Measurements from ENCODE around the gene OR1M1.
A peak's percentile ranks its signal among the peaks of the same experiment; 100 is the strongest.

The OR1M1 gene

DNA sequence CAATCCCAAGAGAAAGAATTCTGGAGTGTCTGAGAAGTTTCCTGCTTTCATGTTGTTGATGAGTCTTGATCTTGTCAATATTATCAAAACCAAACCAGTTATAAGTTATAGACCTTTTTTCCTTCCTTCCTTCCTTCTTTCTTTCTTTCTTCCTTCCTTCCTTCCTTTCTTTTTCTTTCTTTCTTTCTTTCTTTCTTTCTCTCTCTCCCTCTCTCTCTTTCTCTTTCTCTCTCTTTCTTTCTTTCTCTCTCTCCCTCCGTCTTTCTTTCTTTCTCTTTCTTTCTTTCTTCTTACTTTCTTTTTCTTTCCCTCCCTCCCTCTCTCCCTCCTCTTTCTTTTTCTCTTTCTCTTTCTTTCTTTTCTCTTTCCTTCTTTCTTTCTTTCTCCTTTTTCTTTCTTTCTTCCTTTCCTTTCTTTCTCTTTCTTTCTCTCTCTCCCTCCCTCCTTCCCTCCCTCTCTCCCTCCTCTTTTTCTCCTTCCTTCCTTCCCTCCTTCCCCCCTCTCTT, 40.1 kb downstream of the OR1M1 start, which contains the start of gene OR7G3:
Gene OR7G3 (minus strand): TSS at position 51 of the 506 bp plus-strand sequence. CDS start 0 bp downstream, at position 51.
- no peak within 1 kb of the TSS for H3K18ac ChIP-seq (ENCODE audit: low read depth in 1 of 2, low read length in 2 of 2)
- H3K4ac ChIP-seq (ENCODE audit: low read depth in 1 of 2, low read length in 2 of 2), result no peak within 1 kb of the TSS
- no peak for DNase-seq
- H3K79me1 ChIP-seq (replicated peaks; ENCODE audit: low read length, poor library complexity, severe bottlenecking), result no peaks in the 10 kb centered on the region
- H2BK15ac ChIP-seq (ENCODE audit: low read depth, poor library complexity, severe bottlenecking), result no peak within 1 kb of the TSS
- no peak within 1 kb of the TSS for H3K4me2 ChIP-seq (ENCODE audit: low read length, poor library complexity, severe bottlenecking)
- no peak within 1 kb of the TSS for H3K4me3 ChIP-seq (ENCODE audit: insufficient read depth in 1 of 2, low read depth in 1 of 2, low read length in 2 of 2)
- H2AK5ac ChIP-seq (ENCODE audit: low read length, severe bottlenecking), result no peak within 1 kb of the TSS
- no peak within 1 kb of the TSS for H2BK5ac ChIP-seq (ENCODE audit: low read depth, low read length, poor library complexity, severe bottlenecking)
- H3K23ac ChIP-seq (ENCODE audit: low read length in 2 of 2), result no peak within 1 kb of the TSS
- H2BK12ac ChIP-seq (ENCODE audit: low read length in 2 of 2), result no peak within 1 kb of the TSS
- no peak within 1 kb of the TSS for H3K27ac ChIP-seq (ENCODE audit: low read length, poor library complexity, severe bottlenecking)
- no peak within 1 kb of the TSS for H3K9ac ChIP-seq (ENCODE audit: low read length)
- H2AFZ ChIP-seq (ENCODE audit: low read depth, low read length), result no peak within 1 kb of the TSS
- no peaks in the 10 kb centered on the region for H3K27me3 ChIP-seq (ENCODE audit: control insufficient read depth in 1 of 2, insufficient read depth in 1 of 2, low read length in 2 of 2)
- H2BK120ac ChIP-seq (ENCODE audit: low read depth, low read length), result no peak within 1 kb of the TSS
- 56% methylated on average over 1 of the region's 1 CpG for WGBS
- H3K9me3 ChIP-seq (ENCODE audit: control insufficient read depth, low read length), result no peaks in the 10 kb centered on the region
- no peaks in the 10 kb centered on the region for H3K36me3 ChIP-seq (ENCODE audit: control insufficient read depth in 1 of 2, insufficient read depth in 2 of 2, low read depth in 1 of 2, low read length in 2 of 2)
- no peak within 1 kb of the TSS for H4K91ac ChIP-seq (ENCODE audit: low read length)
- no peak within 1 kb of the TSS for H3K14ac ChIP-seq (ENCODE audit: low read length in 2 of 2)
- no peaks in the 10 kb centered on the region for H3K4me1 ChIP-seq (ENCODE audit: control insufficient read depth, insufficient read depth, low read depth, low read length)
- no peak within 1 kb of the TSS for H4K8ac ChIP-seq (ENCODE audit: low read length)

DNA sequence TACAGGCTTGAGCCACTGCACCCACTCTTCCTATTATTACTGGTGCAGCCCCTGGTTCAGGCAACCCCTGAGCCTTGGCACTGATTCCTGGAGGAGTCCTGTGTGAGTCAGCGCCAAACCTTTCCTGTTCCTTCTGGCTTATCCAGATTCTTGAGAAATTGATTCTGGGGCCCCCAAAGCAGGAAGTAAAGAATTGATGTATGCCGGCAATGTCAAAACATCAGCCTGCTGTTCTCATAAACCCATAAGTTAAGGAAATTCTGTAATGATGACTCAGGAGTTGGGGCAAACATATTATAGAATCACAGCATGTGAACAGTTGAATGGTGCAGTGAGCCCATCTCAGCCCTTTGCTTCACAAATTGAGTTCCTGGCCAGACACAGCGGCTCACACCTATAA, 41.3 kb downstream of the OR1M1 start:
- peak; percentile 14 for DNase-seq
- Histone ChIP-seq H3K36me3 (ENCODE audit: control insufficient read depth in 1 of 2, insufficient read depth in 2 of 2, low read depth in 1 of 2, low read length in 2 of 2) (no peaks in the 10 kb centered on the region), H3K27ac (ENCODE audit: low read length, poor library complexity, severe bottlenecking) (no peak overlapping the region), H4K91ac (ENCODE audit: low read length) (no peak overlapping the region), H3K4me1 (ENCODE audit: control insufficient read depth, insufficient read depth, low read depth, low read length) (no peaks in the 10 kb centered on the region), H2BK5ac (ENCODE audit: low read depth, low read length, poor library complexity, severe bottlenecking) (no peak overlapping the region), H3K14ac (ENCODE audit: low read length in 2 of 2) (no peak overlapping the region), H3K79me1 (replicated peaks; ENCODE audit: low read length, poor library complexity, severe bottlenecking) (no peaks in the 10 kb centered on the region), H2BK15ac (ENCODE audit: low read depth, poor library complexity, severe bottlenecking) (no peak overlapping the region), H2BK12ac (ENCODE audit: low read length in 2 of 2) (no peak overlapping the region), H3K4me2 (ENCODE audit: low read length, poor library complexity, severe bottlenecking) (no peak overlapping the region), H3K27me3 (ENCODE audit: control insufficient read depth in 1 of 2, insufficient read depth in 1 of 2, low read length in 2 of 2) (peaks cover 0 to 3% of the 10 kb centered on the region in 2 experiments), H3K9ac (ENCODE audit: low read length) (no peak overlapping the region), H2AK5ac (ENCODE audit: low read length, severe bottlenecking) (no peak overlapping the region), H3K23ac (ENCODE audit: low read length in 2 of 2) (no peak overlapping the region), H4K8ac (ENCODE audit: low read length) (no peak overlapping the region), H3K9me3 (ENCODE audit: control insufficient read depth, low read length) (no peaks in the 10 kb centered on the region), H3K4ac (ENCODE audit: low read depth in 1 of 2, low read length in 2 of 2) (no peak overlapping the region), H3K4me3 (ENCODE audit: insufficient read depth in 1 of 2, low read depth in 1 of 2, low read length in 2 of 2) (no peak overlapping the region), H2AFZ (ENCODE audit: low read depth, low read length) (no peak overlapping the region), H2BK120ac (ENCODE audit: low read depth, low read length) (no peak overlapping the region), H3K18ac (ENCODE audit: low read depth in 1 of 2, low read length in 2 of 2) (no peak overlapping the region)
- 80% methylated on average over 3 of the region's 3 CpGs for WGBS

GRCh38 chr19:9130965-9131364, 44.1 kb downstream of the OR1M1 start:
- Histone ChIP-seq H3K4me3 (ENCODE audit: insufficient read depth in 1 of 2, low read depth in 1 of 2, low read length in 2 of 2) (no peak overlapping the region), H3K36me3 (ENCODE audit: control insufficient read depth in 1 of 2, insufficient read depth in 2 of 2, low read depth in 1 of 2, low read length in 2 of 2) (no peaks in the 10 kb centered on the region), H2BK120ac (ENCODE audit: low read depth, low read length) (no peak overlapping the region), H3K18ac (ENCODE audit: low read depth in 1 of 2, low read length in 2 of 2) (no peak overlapping the region), H3K9ac (ENCODE audit: low read length) (no peak overlapping the region), H4K91ac (ENCODE audit: low read length) (no peak overlapping the region), H3K9me3 (ENCODE audit: control insufficient read depth, low read length) (no peaks in the 10 kb centered on the region), H2AFZ (ENCODE audit: low read depth, low read length) (no peak overlapping the region), H3K27me3 (ENCODE audit: control insufficient read depth in 1 of 2, insufficient read depth in 1 of 2, low read length in 2 of 2) (peaks cover 0 to 4% of the 10 kb centered on the region in 2 experiments), H2AK5ac (ENCODE audit: low read length, severe bottlenecking) (no peak overlapping the region), H2BK15ac (ENCODE audit: low read depth, poor library complexity, severe bottlenecking) (no peak overlapping the region), H3K4ac (ENCODE audit: low read depth in 1 of 2, low read length in 2 of 2) (no peak overlapping the region), H3K27ac (ENCODE audit: low read length, poor library complexity, severe bottlenecking) (no peak overlapping the region), H4K8ac (ENCODE audit: low read length) (no peak overlapping the region), H3K4me2 (ENCODE audit: low read length, poor library complexity, severe bottlenecking) (no peak overlapping the region), H2BK12ac (ENCODE audit: low read length in 2 of 2) (no peak overlapping the region), H2BK5ac (ENCODE audit: low read depth, low read length, poor library complexity, severe bottlenecking) (no peak overlapping the region), H3K14ac (ENCODE audit: low read length in 2 of 2) (no peak overlapping the region), H3K79me1 (replicated peaks; ENCODE audit: low read length, poor library complexity, severe bottlenecking) (no peaks in the 10 kb centered on the region), H3K23ac (ENCODE audit: low read length in 2 of 2) (no peak overlapping the region), H3K4me1 (ENCODE audit: control insufficient read depth, insufficient read depth, low read depth, low read length) (no peaks in the 10 kb centered on the region)
- DNase-seq, result peak; percentile 1
- WGBS, result 74% methylated on average over 1 of the region's 1 CpG

GRCh38 chr19:9132422-9132821, 45.6 kb downstream of the OR1M1 start:
- no peak overlapping the region for H3K4me3 ChIP-seq (ENCODE audit: insufficient read depth in 1 of 2, low read depth in 1 of 2, low read length in 2 of 2)
- H3K79me1 ChIP-seq (replicated peaks; ENCODE audit: low read length, poor library complexity, severe bottlenecking), result no peaks in the 10 kb centered on the region
- no peak overlapping the region for H3K18ac ChIP-seq (ENCODE audit: low read depth in 1 of 2, low read length in 2 of 2)
- H2AK5ac ChIP-seq (ENCODE audit: low read length, severe bottlenecking), result no peak overlapping the region
- H4K8ac ChIP-seq (ENCODE audit: low read length), result no peak overlapping the region
- no peak overlapping the region for H3K9ac ChIP-seq (ENCODE audit: low read length)
- WGBS, result 60% methylated on average over 5 of the region's 5 CpGs
- H3K14ac ChIP-seq (ENCODE audit: low read length in 2 of 2), result no peak overlapping the region
- no peak overlapping the region for H3K4me2 ChIP-seq (ENCODE audit: low read length, poor library complexity, severe bottlenecking)
- no peaks in the 10 kb centered on the region for H3K4me1 ChIP-seq (ENCODE audit: control insufficient read depth, insufficient read depth, low read depth, low read length)
- peaks cover 0 to 4% of the 10 kb centered on the region in 2 experiments for H3K27me3 ChIP-seq (ENCODE audit: control insufficient read depth in 1 of 2, insufficient read depth in 1 of 2, low read length in 2 of 2)
- no peak overlapping the region for H2AFZ ChIP-seq (ENCODE audit: low read depth, low read length)
- H3K27ac ChIP-seq (ENCODE audit: low read length, poor library complexity, severe bottlenecking), result no peak overlapping the region
- no peaks in the 10 kb centered on the region for H3K9me3 ChIP-seq (ENCODE audit: control insufficient read depth, low read length)
- H4K91ac ChIP-seq (ENCODE audit: low read length), result no peak overlapping the region
- H3K23ac ChIP-seq (ENCODE audit: low read length in 2 of 2), result no peak overlapping the region
- no peak overlapping the region for H2BK120ac ChIP-seq (ENCODE audit: low read depth, low read length)
- no peak overlapping the region for H3K4ac ChIP-seq (ENCODE audit: low read depth in 1 of 2, low read length in 2 of 2)
- DNase-seq, result no peak
- H2BK5ac ChIP-seq (ENCODE audit: low read depth, low read length, poor library complexity, severe bottlenecking), result no peak overlapping the region
- H2BK15ac ChIP-seq (ENCODE audit: low read depth, poor library complexity, severe bottlenecking), result no peak overlapping the region
- H2BK12ac ChIP-seq (ENCODE audit: low read length in 2 of 2), result no peak overlapping the region
- no peaks in the 10 kb centered on the region for H3K36me3 ChIP-seq (ENCODE audit: control insufficient read depth in 1 of 2, insufficient read depth in 2 of 2, low read depth in 1 of 2, low read length in 2 of 2)
